ENCODE results near the gene CCHCR1.

Gene CCHCR1

GRCh38 chr6:31145386-31145785, 12.2 kb downstream of the CCHCR1 start:
- no peak for TF ChIP-seq CTCF (IDR thresholded peaks at IDR 0.05; ENCODE audit: extremely low read depth, insufficient read depth, missing control alignments)
- in situ Hi-C loops (cut with MboI; ENCODE audit: low pct_unique_long_range_greater_than_20kb, low sequenced_read_pairs, unreplicated experiment) = no loop called here
- DNase-seq (ENCODE audit: low spot score) = no peak

DNA sequence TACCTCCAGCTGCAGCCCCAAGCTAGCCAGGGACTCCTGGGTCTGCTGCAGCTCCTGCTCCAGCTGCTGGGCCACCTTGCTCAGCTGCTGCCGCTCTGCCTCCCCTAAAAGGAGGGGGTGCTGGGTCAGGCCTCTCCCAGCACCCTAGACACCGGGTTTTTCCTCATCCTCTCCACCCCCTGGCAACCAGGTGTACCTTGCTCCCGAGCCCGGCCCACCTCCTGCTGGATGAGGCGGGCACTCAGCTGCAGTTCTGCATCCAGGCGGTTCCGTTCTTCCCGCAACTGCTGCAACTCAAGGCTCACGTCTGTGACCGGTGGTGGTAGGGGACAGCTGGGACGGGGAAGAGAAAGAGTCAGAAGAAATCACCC, 12.6 kb downstream of the CCHCR1 start:
- DNase-seq (ENCODE audit: low spot score) = no peak
- in situ Hi-C loops (cut with MboI; ENCODE audit: low pct_unique_long_range_greater_than_20kb, low sequenced_read_pairs, unreplicated experiment) = no loop called here
- TF ChIP-seq CTCF (IDR thresholded peaks at IDR 0.05; ENCODE audit: extremely low read depth, insufficient read depth, missing control alignments) = no peak

DNA sequence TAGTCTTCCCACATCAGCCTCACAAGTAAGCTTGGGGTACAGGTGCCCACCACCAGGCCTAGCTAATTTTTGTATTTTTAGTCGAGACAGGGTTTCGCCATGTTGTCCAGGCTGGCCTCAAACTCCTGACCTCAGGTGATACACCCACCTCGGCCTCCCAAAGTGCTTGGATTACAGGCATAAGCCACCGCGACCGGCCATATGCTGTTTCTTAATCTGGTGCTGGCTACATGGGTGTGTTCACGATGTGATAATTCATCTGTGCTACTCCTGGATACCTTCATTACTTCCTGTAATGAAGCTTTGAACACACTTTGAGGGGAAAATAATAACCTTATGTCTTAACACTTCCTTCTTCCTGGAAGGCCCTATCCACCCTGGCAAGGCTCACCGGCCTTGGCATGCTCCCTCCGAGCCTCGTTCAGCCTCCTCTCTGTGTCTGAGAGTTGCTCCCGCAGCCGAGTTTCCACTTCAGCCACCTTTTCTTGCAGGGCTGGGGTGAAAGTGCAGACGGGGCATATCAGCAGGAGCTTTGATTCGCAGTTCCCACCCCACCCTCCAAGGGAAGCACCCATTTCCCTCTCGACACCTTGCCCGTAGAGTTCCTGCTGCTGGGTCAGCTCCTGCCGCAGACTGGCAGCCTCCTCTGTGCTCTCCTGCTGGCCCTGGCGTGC, 13.2 kb downstream of the CCHCR1 start:
- in situ Hi-C loops (cut with MboI; ENCODE audit: low pct_unique_long_range_greater_than_20kb, low sequenced_read_pairs, unreplicated experiment) = no loop called here
- DNase-seq (ENCODE audit: low spot score) = no peak
- no peak for TF ChIP-seq CTCF (IDR thresholded peaks at IDR 0.05; ENCODE audit: extremely low read depth, insufficient read depth, missing control alignments)

- no peak for TF ChIP-seq CTCF (IDR thresholded peaks at IDR 0.05; ENCODE audit: extremely low read depth, insufficient read depth, missing control alignments)
- in situ Hi-C loops (cut with MboI; ENCODE audit: low pct_unique_long_range_greater_than_20kb, low sequenced_read_pairs, unreplicated experiment) = no loop called here
- DNase-seq (ENCODE audit: low spot score) = no peak
Observed at GRCh38 chr6:31143148-31143547, 14.5 kb downstream of the CCHCR1 start.

GRCh38 chr6:31142361-31142761, 15.2 kb downstream of the CCHCR1 start:
- in situ Hi-C loops (cut with MboI; ENCODE audit: low pct_unique_long_range_greater_than_20kb, low sequenced_read_pairs, unreplicated experiment) = no loop called here
- no peak for TF ChIP-seq CTCF (IDR thresholded peaks at IDR 0.05; ENCODE audit: extremely low read depth, insufficient read depth, missing control alignments)
- DNase-seq (ENCODE audit: low spot score) = no peak

DNA sequence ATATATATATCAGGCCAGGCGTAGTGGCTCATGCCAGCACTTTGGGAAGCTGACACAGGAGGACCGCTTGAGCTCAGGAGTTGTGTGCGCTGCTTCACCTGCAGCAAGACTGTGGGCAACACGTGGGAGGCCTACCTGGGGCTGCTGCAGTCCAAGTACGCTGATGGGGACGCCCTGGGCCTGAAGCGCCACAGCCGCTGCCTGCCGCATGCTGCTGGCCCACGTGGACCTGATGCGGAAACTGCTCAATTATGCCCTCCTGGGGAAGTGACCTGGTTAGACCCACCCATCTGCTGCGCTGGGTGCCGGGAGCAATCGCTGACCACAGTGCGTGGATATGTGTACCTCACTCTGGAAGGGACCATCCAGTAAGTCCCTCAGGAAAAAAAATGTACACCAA, 17.0 kb downstream of the CCHCR1 start:
- TF ChIP-seq CTCF (IDR thresholded peaks at IDR 0.05; ENCODE audit: extremely low read depth, insufficient read depth, missing control alignments) = no peak
- no peak for DNase-seq (ENCODE audit: low spot score)
- in situ Hi-C loops (cut with MboI; ENCODE audit: low pct_unique_long_range_greater_than_20kb, low sequenced_read_pairs, unreplicated experiment) = no loop called here

Measured in GM13977 (cell line).